ENCODE results near the gene TNS1.

Gene TNS1

DNA sequence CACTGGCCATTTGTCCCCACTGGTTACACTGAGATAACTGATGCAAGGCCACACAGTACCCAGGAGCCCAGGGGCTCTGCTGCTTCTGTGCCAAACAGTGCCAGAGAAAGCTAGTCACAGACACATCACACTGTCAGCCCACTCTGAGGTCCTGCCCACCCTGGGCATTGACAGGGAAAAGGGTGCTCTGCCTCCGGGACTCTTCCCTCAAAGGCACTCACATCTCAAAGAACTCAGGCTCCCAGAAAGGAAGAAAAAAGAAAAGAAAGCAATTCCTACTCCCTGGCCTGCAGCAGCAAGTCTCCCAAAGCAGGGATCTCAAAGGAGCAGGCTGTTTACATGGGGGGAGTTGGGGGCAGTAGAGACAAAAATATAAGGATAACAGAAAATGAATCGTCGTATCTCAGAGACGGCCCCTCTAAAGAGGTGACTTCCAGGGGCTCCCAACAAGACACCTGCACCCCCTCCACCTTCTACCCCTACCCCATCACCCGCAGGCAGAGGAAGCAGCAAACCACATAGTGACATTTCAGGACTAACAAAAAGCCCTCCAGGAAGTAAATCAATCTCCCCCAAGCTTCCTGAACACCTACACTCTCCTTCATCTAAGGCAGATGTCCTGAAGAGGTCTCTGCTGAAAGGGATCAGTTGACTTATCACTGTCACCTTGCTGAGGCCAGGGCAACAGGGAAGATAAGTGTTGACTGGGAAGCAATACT lies 247.6 kb downstream of the TNS1 start:
- no peak overlapping the region for H3K4me3 ChIP-seq (ENCODE audit: severe bottlenecking)
- no peaks in the 10 kb centered on the region for H3K36me3 ChIP-seq (ENCODE audit: low read depth)
- no peak for DNase-seq (ENCODE audit: low spot score)
- H3K27me3 ChIP-seq (ENCODE audit: insufficient read depth, poor library complexity, severe bottlenecking), result no peaks in the 10 kb centered on the region
- H3K27ac ChIP-seq (ENCODE audit: poor library complexity, severe bottlenecking), result no peak overlapping the region
- no peak for TF ChIP-seq CTCF (IDR thresholded peaks at IDR 0.05; ENCODE audit: poor library complexity, severe bottlenecking)
- no peak for ATAC-seq (ENCODE audit: low read depth)
- H3K4me1 ChIP-seq (ENCODE audit: insufficient read depth, poor library complexity, severe bottlenecking), result no peaks in the 10 kb centered on the region
- no peaks in the 10 kb centered on the region for H3K9me3 ChIP-seq (ENCODE audit: severe bottlenecking)

DNA sequence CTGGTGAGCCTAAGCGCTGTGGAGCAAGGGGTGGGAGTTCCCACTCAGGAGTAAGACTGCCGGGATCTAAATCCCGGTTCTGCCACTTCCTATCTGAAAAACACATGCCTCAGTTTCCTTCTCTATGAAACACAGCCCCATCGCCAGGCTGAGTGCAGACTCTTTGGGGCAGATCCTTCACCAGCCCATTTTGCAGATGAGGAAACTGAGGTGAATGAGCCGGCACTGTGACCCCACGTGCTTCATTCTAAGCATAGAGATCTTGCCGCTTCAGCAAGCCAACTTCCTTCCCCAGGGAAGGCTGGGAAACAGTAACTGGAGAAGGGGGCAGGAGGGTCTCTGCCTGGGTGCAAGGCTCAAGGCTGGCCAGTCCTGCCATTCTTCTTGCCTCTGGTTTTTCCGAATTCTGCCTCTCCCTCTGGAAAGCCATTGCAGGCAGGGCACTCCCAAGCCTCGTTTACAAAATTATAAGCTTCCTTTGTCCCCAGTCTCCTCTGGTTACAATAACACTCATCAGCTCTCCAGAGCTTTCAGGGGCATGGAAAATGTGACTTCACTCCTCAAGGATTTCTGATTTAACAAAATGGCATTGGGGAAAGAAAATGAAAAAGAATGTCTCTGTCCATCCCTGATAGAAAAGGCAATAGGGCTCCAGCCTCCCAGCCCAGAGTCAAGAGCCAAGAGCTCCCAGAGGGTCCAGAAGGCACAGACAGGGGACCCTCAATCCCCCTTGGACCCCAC lies 249.2 kb downstream of the TNS1 start:
- no peak for DNase-seq (ENCODE audit: low spot score)
- Histone ChIP-seq H3K27ac (ENCODE audit: poor library complexity, severe bottlenecking) (no peak overlapping the region), H3K9me3 (ENCODE audit: severe bottlenecking) (no peaks in the 10 kb centered on the region), H3K27me3 (ENCODE audit: insufficient read depth, poor library complexity, severe bottlenecking) (no peaks in the 10 kb centered on the region), H3K4me3 (ENCODE audit: severe bottlenecking) (no peak overlapping the region), H3K4me1 (ENCODE audit: insufficient read depth, poor library complexity, severe bottlenecking) (no peaks in the 10 kb centered on the region), H3K36me3 (ENCODE audit: low read depth) (no peaks in the 10 kb centered on the region)
- TF ChIP-seq CTCF (IDR thresholded peaks at IDR 0.05; ENCODE audit: poor library complexity, severe bottlenecking), result no peak
- no peak for ATAC-seq (ENCODE audit: low read depth)

- ATAC-seq (ENCODE audit: low read depth), result no peak
- no peak overlapping the region for H3K27ac ChIP-seq (ENCODE audit: poor library complexity, severe bottlenecking)
- TF ChIP-seq CTCF (IDR thresholded peaks at IDR 0.05; ENCODE audit: poor library complexity, severe bottlenecking), result no peak
- H3K4me3 ChIP-seq (ENCODE audit: severe bottlenecking), result no peak overlapping the region
- DNase-seq (ENCODE audit: low spot score), result no peak
- H3K9me3 ChIP-seq (ENCODE audit: severe bottlenecking), result no peaks in the 10 kb centered on the region
- no peaks in the 10 kb centered on the region for H3K4me1 ChIP-seq (ENCODE audit: insufficient read depth, poor library complexity, severe bottlenecking)
- H3K36me3 ChIP-seq (ENCODE audit: low read depth), result no peaks in the 10 kb centered on the region
- no peaks in the 10 kb centered on the region for H3K27me3 ChIP-seq (ENCODE audit: insufficient read depth, poor library complexity, severe bottlenecking)
These were observed 249.9 kb downstream of the TNS1 start for GRCh38 chr2:217752714-217753459.

DNA sequence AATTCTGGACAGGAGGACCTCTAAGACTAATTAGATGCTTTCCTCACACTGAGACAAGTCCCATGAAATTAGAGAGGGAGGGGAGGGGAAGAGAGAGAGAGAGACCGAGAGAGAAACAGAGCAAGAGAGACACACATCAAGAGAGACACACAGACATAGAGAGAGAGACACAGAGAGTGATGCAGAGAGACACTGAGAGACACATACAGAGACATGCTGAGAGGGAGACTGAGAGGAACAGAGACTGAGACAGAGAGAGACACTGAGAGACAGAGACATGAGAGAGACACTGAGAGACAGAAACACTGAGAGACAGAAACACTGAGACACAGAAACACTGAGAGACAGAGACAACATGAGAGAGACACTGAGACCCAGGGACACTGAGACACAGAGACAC lies 250.8 kb downstream of the TNS1 start:
- Histone ChIP-seq H3K27ac (ENCODE audit: poor library complexity, severe bottlenecking) (no peak overlapping the region), H3K4me1 (ENCODE audit: insufficient read depth, poor library complexity, severe bottlenecking) (no peaks in the 10 kb centered on the region), H3K27me3 (ENCODE audit: insufficient read depth, poor library complexity, severe bottlenecking) (no peaks in the 10 kb centered on the region), H3K4me3 (ENCODE audit: severe bottlenecking) (no peak overlapping the region), H3K36me3 (ENCODE audit: low read depth) (no peaks in the 10 kb centered on the region), H3K9me3 (ENCODE audit: severe bottlenecking) (no peaks in the 10 kb centered on the region)
- no peak for TF ChIP-seq CTCF (IDR thresholded peaks at IDR 0.05; ENCODE audit: poor library complexity, severe bottlenecking)
- no peak for DNase-seq (ENCODE audit: low spot score)
- ATAC-seq (ENCODE audit: low read depth), result no peak

All from RWPE2 (cell line).